WTC11 (cell line): ENCODE measurements around the gene TBX3.

ENCODE experiments used
- CREB1 ChIP-seq: sonication (generic); formaldehyde crosslinking; IDR thresholded peaks from 2 replicates; pipeline ENCODE4 v1.8.0; 2023; ENCODE audit warnings: mild to moderate bottlenecking, missing genetic modification reagents
- CTCF ChIP-seq: fragments of 200-600 bp; IDR thresholded peaks from 2 replicates; pipeline ENCODE4 v1.8.0; 2022; ENCODE audit warnings: antibody characterized with exemption
- EMX1 ChIP-seq: fragments of 250-450 bp; sonication (Bioruptor Pico); IDR thresholded peaks from 2 replicates; pipeline ENCODE4 v1.8.0; 2021; ENCODE audit warnings: mild to moderate bottlenecking
- ETV6 ChIP-seq: sonication (generic); formaldehyde crosslinking; IDR thresholded peaks from 2 replicates; pipeline ENCODE4 v1.8.1; 2022; ENCODE audit warnings: mild to moderate bottlenecking, missing genetic modification reagents
- GABPB1 ChIP-seq: sonication (generic); formaldehyde crosslinking; IDR thresholded peaks from 2 replicates; pipeline ENCODE4 v1.8.1; 2023; ENCODE audit warnings: mild to moderate bottlenecking, missing genetic modification reagents
- KAT7 ChIP-seq: sonication (generic); formaldehyde crosslinking; IDR thresholded peaks from 2 replicates; pipeline ENCODE4 v1.8.1; 2023; ENCODE audit warnings: missing genetic modification reagents, mild to moderate bottlenecking, borderline replicate concordance
- MXD4 ChIP-seq: fragments of 250-450 bp; sonication (Bioruptor Pico); IDR thresholded peaks from 2 replicates; pipeline ENCODE4 v1.8.0; 2021; ENCODE audit warnings: mild to moderate bottlenecking, moderate library complexity, borderline replicate concordance
- NR3C1 ChIP-seq: sonication (generic); formaldehyde crosslinking; conservative IDR thresholded peaks from 2 replicates; pipeline ENCODE4 v1.8.1; 2023; ENCODE audit warnings: low read depth, mild to moderate bottlenecking, missing genetic modification reagents
- RELA ChIP-seq: sonication (generic); formaldehyde crosslinking; IDR thresholded peaks from 2 replicates; pipeline ENCODE4 v1.8.1; 2022; ENCODE audit warnings: missing genetic modification reagents, mild to moderate bottlenecking, borderline replicate concordance
- SP1 ChIP-seq: sonication (generic); formaldehyde crosslinking; conservative IDR thresholded peaks from 2 replicates; pipeline ENCODE4 v1.8.1; 2022; ENCODE audit warnings: missing genetic modification reagents
- ZNF423 ChIP-seq: fragments of 250-450 bp; sonication (Bioruptor Pico); IDR thresholded peaks from 2 replicates; pipeline ENCODE4 v2.1.2; 2022; ENCODE audit warnings: mild to moderate bottlenecking, moderate library complexity
- TF ChIP-seq, protein P1 (sequence below): sonication (generic); formaldehyde crosslinking; conservative IDR thresholded peaks from 2 replicates; pipeline ENCODE4 v1.8.1; 2022; ENCODE audit warnings: mild to moderate bottlenecking, missing genetic modification reagents

GRCh38 chr12:114681116-114681871 lies 2.7 kb downstream of the TBX3 start:
- TF ChIP-seq CTCF (no peak), CREB1 (CRISPR knock-in tag) (no peak), RELA (CRISPR knock-in tag) (no peak), NR3C1 (CRISPR knock-in tag) (no peak), GABPB1 (CRISPR knock-in tag) (no peak), EMX1 (CRISPR knock-in tag) (no peak), MXD4 (no peak), ETV6 (CRISPR knock-in tag) (no peak), ZNF423 (no peak), SP1 (CRISPR knock-in tag) (no peak), KAT7 (CRISPR knock-in tag) (no peak)
- TF ChIP-seq, protein P1, sequence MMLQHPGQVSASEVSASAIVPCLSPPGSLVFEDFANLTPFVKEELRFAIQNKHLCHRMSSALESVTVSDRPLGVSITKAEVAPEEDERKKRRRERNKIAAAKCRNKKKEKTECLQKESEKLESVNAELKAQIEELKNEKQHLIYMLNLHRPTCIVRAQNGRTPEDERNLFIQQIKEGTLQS (CRISPR knock-in tag), result no peak
